ENCODE data around the gene CREBRF. TPM values are rescaled to one million over a fixed set of nuclear protein-coding genes. Genes with fewer than 3 reads are reported as not detected.
A peak's percentile ranks its signal among the peaks of the same experiment; 100 is the strongest.

CREBRF gene
- total and polyA plus RNA-seq, 9 of the 15 experiments (the other 6 are each of a cell fraction or from before 2014, with no cell fraction given): 1.1 to 4.9 (median 2.9) TPM

- ATAC-seq (peak; percentile 20), FAIRE-seq (no peak), DNase-seq (ENCODE audit: extremely low read depth in 1 of 4, low spot score in 3 of 4) (no peak)
- intact Hi-C loops (cut with micrococcal nuclease): no loop called here
- no peaks in the 10 kb centered on the region for H3K9me3 ChIP-seq (replicated peaks; ENCODE audit: control insufficient read depth, insufficient read depth, low read depth, low read length)
- H3K9ac ChIP-seq (ENCODE audit: insufficient read depth in 1 of 2, low read depth in 2 of 2, low read length in 2 of 2): no peak overlapping the region; a peak in 1 of 4 replicates
- H3K79me2 ChIP-seq (ENCODE audit: control insufficient read depth, insufficient read depth, low read length): peaks cover 69% of the 10 kb centered on the region
- peaks cover 41% of the 10 kb centered on the region for H3K36me3 ChIP-seq (ENCODE audit: control insufficient read depth, insufficient read depth, low read length)
- peaks cover 15 to 16% of the 10 kb centered on the region in 2 experiments; a peak in 4 of 5 replicates for H3K4me1 ChIP-seq (replicated peaks in 1 of 2; ENCODE audit: control insufficient read depth in 2 of 2, insufficient read depth in 2 of 2, low read length in 2 of 2)
- H3K27me3 ChIP-seq (ENCODE audit: control insufficient read depth in 2 of 2, insufficient read depth in 2 of 2, low read length in 2 of 2): no peaks in the 10 kb centered on the region
- POLR2A ChIA-PET: interaction anchor here (0.7 to 1.7 kb wide), 6 partner anchors 10 to 45 kb away, joined by 3 to 8 read pairs (median 4); partner anchors contain the start of gene ATP6V0E1
- no peak overlapping the region for H3K4me3 ChIP-seq
- peak overlapping the region; percentile 66 for H3K4me2 ChIP-seq (ENCODE audit: insufficient read depth, low read length)
- 40% methylated on average over 4 of the region's 4 CpGs for WGBS (ENCODE audit: insufficient coverage, low coverage, missing lambda C conversion rate)
- H2AFZ ChIP-seq (ENCODE audit: low read depth, low read length): no peak overlapping the region
- no peaks in the 10 kb centered on the region for H3K9me1 ChIP-seq (ENCODE audit: control insufficient read depth, insufficient read depth, low read length)
- TF ChIP-seq CC2D1A (IDR thresholded peaks at IDR 0.05): no peak
- TF ChIP-seq ZNF780A (CRISPR knock-in tag; IDR thresholded peaks at IDR 0.05): no peak
- TF ChIP-seq PATZ1 (CRISPR knock-in tag; IDR thresholded peaks at IDR 0.05; ENCODE audit: borderline replicate concordance): no peak
- TF ChIP-seq WHSC1 (IDR thresholded peaks at IDR 0.05; ENCODE audit: low read length): no peak
- no peak for TF ChIP-seq ZNF133 (CRISPR knock-in tag; IDR thresholded peaks at IDR 0.05)
- TF ChIP-seq RBM25 (IDR thresholded peaks at IDR 0.05; ENCODE audit: low read depth, low read length, severe bottlenecking): no peak
- no peak for TF ChIP-seq ZNF668 (CRISPR knock-in tag; IDR thresholded peaks at IDR 0.05)
- TF ChIP-seq ZBED1 (IDR thresholded peaks at IDR 0.05): no peak
- no peak for TF ChIP-seq SOX6 (IDR thresholded peaks at IDR 0.05)
- no peak for TF ChIP-seq CLOCK (CRISPR knock-in tag; IDR thresholded peaks at IDR 0.05; ENCODE audit: borderline replicate concordance)
- TF ChIP-seq CBX3 (IDR thresholded peaks at IDR 0.05; ENCODE audit: borderline replicate concordance in 1 of 2, low read length in 2 of 2): no peak
- TF ChIP-seq ETV1 (tag; conservative IDR thresholded peaks at IDR 0.05; ENCODE audit: low read depth): no peak
- TF ChIP-seq NFXL1 (CRISPR knock-in tag; IDR thresholded peaks at IDR 0.05): no peak
- no peak for TF ChIP-seq ZNF316 (IDR thresholded peaks at IDR 0.05)
- in situ Hi-C loops (cut with MboI): no loop called here
- CTCF ChIA-PET (ENCODE audit: low intra/inter-chr PET ratio): no interaction called here
- H4K20me1 ChIP-seq (replicated peaks; ENCODE audit: control insufficient read depth, insufficient read depth, low read length): peaks cover 13% of the 10 kb centered on the region
- no TSS peak for BruUV-seq (replicated peaks)
- peak overlapping the region; percentile 71; the same call in 2 of the 3 replicates for H3K27ac ChIP-seq (ENCODE audit: extremely low read depth, low read depth, low read length)
These were observed 27.3 kb upstream of the CREBRF start for GRCh38 chr5:173028811-173029327.
